IPS-18c (cell line): ENCODE results near the gene EFHC1.

Experiments
- H3K4me3 ChIP-seq: 2 replicates; pipeline ENCODE4 v1.7.0; 2013; ENCODE audit warnings: low read depth, mild to moderate bottlenecking, low read length, moderate library complexity; ENCODE audit not compliant: insufficient read depth
- H3K9me3 ChIP-seq: one replicate; pipeline ENCODE4 v1.6.1; 2013; ENCODE audit warnings: mild to moderate bottlenecking, low read length, moderate library complexity; ENCODE audit not compliant: control insufficient read depth, insufficient read depth

The EFHC1 gene

GRCh38 chr6:52571099-52571755 lies 151.1 kb downstream of the EFHC1 start:
- Histone ChIP-seq H3K9me3 (no peaks in the 10 kb centered on the region), H3K4me3 (no peak overlapping the region)

GRCh38 chr6:52572536-52572935 lies 152.4 kb downstream of the EFHC1 start:
- peaks cover 3% of the 10 kb centered on the region for H3K9me3 ChIP-seq
- no peak overlapping the region for H3K4me3 ChIP-seq

- Histone ChIP-seq H3K9me3 (peaks cover 3% of the 10 kb centered on the region), H3K4me3 (no peak overlapping the region; the same call in 1 of the 2 replicates)
Measured at GRCh38 chr6:52573295-52573694, 153.2 kb downstream of the EFHC1 start.
